GM21515 (cell line): Measurements from ENCODE around the gene CEBPG.

Experiments used
- ATAC-seq: cut with Tn5 transposase; IDR thresholded peaks from one replicate; pipeline ENCODE4 v1.9.1; 2021; ENCODE audit not compliant: unreplicated experiment

CEBPG gene

DNA sequence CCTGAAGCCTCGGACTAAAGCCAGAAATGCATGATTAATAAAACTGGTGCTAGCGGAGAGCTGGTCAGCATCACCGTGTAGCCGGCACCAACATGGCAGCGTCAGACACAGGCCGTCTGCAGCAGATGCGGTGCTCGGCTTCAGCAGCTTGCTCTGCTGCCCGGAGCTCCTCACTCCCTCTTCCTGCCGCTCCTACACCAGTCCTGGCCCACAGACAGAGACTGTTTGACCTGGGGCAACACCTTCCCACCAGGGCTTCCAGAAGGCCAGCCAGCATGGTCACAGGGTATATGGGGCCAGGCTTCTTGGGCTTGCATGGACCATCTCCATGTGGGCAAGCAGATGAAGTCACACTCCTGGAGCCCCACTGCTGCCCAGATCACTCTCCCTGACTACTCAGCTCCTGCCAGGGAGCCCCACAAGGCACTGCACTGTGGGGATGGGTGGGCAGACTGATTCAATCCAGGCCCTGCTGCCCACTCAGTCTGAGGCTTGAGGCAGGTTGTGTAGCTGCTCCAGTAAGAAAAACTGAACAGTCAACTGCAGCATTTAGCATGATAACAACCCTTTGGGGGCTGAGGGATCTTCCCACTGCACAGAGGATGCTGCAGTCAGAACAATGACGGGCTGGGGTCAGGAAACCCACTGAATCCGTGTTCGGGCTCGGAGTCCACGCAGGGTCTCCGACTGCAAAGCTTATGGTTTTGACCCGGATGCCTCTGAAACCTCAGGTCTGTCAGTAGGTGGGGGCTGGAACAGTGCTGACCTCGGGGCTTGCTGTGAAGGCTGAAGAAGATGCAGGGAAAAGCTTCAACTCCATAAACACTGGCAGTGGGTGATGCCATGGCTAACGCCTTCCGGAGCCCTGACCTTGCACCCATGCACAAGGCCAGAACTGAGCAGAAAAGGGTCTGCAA, 45.6 kb downstream of the CEBPG start:
- no peak for ATAC-seq

GRCh38 chr19:33419788-33420130, 46.2 kb downstream of the CEBPG start:
- ATAC-seq: no peak

DNA sequence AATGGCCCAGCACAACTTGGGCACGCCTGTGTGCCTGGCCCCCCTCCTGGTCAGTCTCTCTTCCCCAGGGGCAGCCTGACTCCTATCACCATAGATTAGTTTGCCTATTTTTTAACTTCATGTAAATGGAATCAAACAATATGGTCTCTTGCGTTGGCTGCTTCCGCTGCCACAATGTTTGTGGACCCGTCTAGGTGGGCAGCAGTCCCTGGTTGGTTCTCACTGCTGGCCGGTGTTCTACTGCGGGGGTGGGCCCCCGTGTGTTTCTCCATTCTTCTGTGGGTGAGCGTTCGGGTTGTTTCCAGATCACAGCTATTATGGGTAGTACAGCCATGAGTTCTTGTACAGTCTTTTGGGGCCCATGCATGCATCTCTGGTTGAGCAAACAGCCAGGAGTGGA, 47.3 kb downstream of the CEBPG start:
- ATAC-seq: no peak

GRCh38 chr19:33421368-33421767, 47.9 kb downstream of the CEBPG start:
- no peak for ATAC-seq

DNA sequence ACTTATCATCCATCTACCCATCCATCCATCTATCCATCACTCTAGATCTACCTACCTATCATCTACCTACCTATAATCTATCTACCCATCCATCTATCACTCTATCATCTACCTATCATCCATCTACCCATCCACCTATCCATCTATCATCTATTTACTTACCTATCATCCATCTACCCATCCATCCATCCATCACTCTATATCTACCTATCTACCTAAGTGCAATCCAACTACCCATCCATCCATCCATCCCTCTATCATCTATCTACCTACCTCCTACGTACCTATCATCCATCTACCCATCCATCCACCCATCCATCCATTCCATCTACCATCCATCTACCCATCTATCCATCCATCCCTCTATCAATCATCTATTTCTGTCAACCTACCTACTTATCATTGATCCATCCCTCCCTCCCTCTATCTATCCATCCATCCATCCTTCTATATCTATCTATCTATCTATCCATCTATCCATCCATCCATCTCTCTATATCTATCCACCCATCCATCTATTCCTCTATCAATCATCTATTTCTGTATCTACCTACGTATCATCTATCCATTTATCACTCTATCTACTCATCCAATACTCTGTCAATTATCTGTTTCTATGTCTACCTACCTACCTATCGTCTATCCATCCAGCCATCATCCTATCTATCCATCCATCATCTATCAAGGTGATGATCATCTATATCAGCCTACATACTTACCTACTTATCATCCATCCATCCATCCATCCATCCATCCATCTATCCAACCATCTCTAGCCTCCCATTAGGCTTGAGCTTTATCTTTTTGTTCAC, 49.1 kb downstream of the CEBPG start:
- ATAC-seq: no peak

DNA sequence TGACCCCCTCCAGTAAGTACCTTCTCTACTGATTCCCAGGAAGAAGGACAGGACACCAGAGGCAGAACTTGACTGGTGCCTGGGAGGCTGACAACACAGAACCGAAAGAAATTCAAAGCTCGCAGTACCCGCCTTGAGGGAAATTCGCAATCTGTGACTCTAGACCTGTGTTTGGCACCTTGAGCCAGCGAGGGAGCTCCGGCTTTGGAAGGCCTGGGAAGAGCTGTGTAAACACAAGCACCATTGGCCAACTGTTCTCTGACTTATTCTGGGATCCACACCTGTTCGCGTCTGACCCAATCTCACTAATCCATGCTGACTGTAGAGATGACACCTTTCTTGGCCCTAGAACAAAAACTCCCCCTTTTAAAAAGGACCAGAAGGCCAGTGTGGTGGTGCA, 50.7 kb downstream of the CEBPG start:
- no peak for ATAC-seq

DNA sequence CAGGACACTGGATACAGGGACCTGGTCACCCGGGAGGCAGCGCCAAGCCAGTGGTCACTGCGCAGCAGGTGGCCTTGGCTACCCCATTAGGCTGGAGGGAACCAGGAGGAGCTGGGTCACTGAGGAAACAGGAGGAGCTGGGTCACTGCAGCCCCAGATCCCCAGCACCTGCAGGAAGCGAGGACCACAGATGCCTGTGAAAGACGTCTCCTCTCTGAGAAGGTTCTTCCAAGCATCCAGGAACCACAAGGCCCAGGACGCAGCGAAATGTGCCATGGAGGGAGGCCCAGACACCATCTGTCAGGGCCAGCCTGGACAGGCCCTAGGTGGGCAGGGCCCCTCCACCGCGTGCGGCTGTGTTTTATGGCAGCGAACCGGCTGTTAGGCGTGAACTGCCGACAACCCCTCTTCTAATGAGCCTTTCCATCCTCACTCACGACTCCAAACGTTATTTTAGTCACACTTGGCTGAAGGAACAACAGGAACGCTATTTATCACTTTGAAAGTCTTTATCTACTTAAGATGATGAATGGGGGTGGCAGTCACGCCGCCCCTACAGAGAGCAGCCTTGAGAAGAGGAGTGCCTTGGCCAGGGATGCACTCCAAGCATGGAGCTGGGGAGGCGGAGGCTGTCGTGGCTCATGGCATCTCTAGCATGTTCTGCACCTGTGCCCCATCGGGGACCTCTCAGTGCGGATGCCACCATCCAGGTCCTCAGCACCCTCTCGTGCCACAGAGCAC, 53.3 kb downstream of the CEBPG start:
- no peak for ATAC-seq

DNA sequence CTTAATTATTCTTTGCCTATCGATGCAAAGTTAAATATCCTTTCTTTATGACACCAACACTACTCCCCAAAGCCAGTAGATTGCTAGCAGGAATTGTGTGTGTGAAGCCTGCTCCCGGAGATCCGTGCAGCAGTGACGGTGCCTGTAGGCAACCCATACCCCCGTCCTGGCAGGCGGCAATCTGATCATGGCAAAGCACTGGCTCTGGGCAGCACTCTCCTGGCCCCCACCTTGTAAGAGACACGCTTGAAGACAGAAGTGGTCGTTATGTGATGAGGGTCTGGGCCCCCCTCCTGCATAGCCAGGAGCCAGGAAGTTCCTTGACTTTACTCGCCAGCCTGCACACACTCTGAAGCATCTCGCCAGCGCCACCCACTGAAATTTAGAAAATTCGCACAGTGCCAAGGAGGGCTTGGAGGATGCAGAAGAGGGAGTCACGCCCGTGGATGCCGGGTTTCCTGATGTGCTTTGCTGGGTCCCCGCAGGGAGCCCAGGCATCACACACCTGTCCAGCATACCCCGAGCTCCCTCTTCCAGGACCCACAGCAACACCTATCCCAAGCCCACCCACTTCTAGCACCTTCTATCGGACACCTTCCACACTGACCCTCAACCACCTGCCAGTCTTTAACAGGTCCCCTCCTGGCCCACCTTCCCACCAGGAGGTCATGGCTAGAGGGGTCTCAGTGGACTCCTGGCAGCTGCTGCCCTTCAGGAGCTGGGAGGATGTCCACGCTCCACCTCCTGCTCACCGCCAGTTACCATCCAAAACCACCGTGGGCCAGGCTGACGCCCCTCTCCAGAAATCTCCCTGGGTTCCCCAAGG, 54.5 kb downstream of the CEBPG start:
- ATAC-seq: no peak

DNA sequence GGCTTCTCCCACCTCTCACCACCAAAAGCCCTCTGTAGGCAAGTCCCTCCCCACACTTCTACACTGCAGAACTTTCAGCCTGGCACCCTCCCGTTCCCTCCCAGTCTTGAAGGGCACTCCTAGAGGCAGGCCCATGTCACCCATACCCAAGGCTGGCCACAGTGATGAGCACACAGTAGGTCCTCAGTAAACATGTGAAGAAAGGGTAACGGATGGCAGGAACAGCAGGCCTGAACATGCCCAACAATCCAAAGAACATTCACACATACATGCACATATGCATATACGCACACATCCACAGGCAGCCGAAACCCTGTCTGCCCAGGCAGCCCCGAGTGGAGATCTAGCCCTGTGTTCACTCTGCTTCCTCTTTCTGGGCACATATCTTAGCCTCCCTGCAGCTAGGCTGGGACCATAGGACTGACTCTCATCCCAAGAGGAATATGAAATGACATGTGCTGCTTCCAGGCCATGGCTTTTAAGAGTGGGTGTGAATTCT, 55.2 kb downstream of the CEBPG start:
- ATAC-seq: no peak

GRCh38 chr19:33429891-33430673, 56.6 kb downstream of the CEBPG start:
- ATAC-seq: no peak

DNA sequence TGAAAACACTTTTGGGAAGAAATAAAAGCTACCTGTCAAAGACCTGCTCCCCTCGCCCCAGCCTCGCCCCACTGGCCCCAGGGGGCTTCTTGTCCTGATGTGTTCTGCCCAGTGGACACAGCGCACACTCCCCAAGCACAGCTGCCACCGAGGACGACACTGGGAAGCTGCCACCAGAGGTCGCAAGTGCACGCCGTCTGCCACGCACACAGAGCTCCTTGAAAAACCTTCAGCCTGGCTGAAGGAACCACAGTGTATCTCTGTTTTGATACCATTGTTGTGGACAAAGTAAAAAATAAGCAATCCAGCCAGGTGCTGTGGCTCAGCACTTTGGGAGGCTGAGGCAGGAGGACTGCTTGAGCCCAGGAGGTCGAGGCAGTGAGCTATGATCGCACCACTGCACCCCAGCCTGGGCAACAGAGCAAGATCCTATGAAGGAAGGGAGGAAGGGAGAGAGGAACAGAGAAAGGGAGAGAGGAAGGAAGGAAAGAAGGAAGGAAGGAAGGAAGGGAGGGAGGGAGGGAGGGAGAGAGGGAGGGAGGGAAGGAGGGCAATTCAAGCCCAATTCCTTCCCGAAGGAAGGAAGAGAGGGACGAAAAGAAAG, 57.3 kb downstream of the CEBPG start:
- ATAC-seq: no peak

DNA sequence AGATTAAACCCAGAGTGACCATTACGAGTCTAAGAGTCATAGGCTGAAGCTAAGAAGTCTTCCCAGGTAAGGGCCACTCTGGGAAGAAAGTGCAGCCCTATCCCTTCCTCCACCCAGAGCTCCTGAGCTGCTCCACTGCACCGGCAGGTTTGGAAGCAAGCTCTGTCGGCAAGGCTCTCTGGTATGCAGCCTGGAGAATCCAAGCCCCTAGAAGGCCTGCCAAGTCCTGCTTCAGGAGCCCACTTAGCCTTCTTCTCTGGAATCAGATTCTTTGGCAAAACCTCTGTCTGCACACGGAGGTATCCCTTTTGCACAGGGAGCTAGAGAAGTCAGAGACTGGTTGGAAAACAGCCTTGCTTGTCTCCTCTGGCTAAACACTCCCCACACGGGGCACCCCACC, 58.5 kb downstream of the CEBPG start:
- ATAC-seq: no peak
